Esophagus squamous epithelium (tissue), 4 donors: ENCODE data around the gene CTNND2.

Experiments used
- POLR2A ChIP-seq, 4 donors: fragments of 450-650 bp; IDR thresholded peaks; one replicate each; pipeline ENCODE4 v1.6.1; 2017; ENCODE audit warnings: antibody characterized with exemption in 4 of 4, mild to moderate bottlenecking in 4 of 4, moderate library complexity in 3 of 4
- TF ChIP-seq, protein P1 (sequence below), 6 experiments: fragments of 450-650 bp in 4 of 6; fragments of 200-600 bp in 2 of 6; sonication (generic) in 2 of 6; IDR thresholded peaks; one replicate each; pipeline ENCODE4 v1.5.1; 2016 to 2019; ENCODE audit warnings: antibody characterized with exemption in 6 of 6, mild to moderate bottlenecking in 4 of 6, moderate library complexity in 4 of 6

GRCh38 chr5:11477786-11478185 is 426.5 kb downstream of the CTNND2 start:
- TF ChIP-seq, protein P1, sequence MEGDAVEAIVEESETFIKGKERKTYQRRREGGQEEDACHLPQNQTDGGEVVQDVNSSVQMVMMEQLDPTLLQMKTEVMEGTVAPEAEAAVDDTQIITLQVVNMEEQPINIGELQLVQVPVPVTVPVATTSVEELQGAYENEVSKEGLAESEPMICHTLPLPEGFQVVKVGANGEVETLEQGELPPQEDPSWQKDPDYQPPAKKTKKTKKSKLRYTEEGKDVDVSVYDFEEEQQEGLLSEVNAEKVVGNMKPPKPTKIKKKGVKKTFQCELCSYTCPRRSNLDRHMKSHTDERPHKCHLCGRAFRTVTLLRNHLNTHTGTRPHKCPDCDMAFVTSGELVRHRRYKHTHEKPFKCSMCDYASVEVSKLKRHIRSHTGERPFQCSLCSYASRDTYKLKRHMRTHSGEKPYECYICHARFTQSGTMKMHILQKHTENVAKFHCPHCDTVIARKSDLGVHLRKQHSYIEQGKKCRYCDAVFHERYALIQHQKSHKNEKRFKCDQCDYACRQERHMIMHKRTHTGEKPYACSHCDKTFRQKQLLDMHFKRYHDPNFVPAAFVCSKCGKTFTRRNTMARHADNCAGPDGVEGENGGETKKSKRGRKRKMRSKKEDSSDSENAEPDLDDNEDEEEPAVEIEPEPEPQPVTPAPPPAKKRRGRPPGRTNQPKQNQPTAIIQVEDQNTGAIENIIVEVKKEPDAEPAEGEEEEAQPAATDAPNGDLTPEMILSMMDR (IDR thresholded peaks at IDR 0.05) = no peak
- TF ChIP-seq POLR2A (IDR thresholded peaks at IDR 0.05) = no peak
